IMR-90 (cell line): Measurements from ENCODE around the gene SIAH2. TPM values are rescaled to one million over a fixed set of nuclear protein-coding genes. Genes with fewer than 3 reads are reported as not detected.

Source experiments
- ATAC-seq: fragments of 200-7000 bp; cut with Tn5 transposase; 2 replicates; pipeline ENCODE4 v1.9.1; 2020; ENCODE audit warnings: low read depth, mild to moderate bottlenecking, moderate library complexity
- BruUV-seq: library from RNA; stranded (reverse); fragments of 400-500 nt; replicated peaks from 2 replicates; lab custom pipeline; 2021; lab: Mats Ljungman, UMichigan
- CTCF ChIA-PET: fragments of 300-600 bp; formaldehyde crosslinking; extraction: SDS; loops from one replicate; lab custom pipeline; 2021; ENCODE audit warnings: antibody characterized with exemption; lab: Yijun Ruan, JAX
- POLR2A ChIA-PET: fragments of 300-600 bp; sonication (Branson Sonifier 250); formaldehyde crosslinking; loops from one replicate; lab custom pipeline; 2022; ENCODE audit warnings: antibody characterized with exemption; ENCODE audit not compliant: unreplicated experiment; lab: Charles Lee
- DNase-seq: peaks from one replicate; pipeline ENCODE4 v3.0.0; 2013
- H2AFZ ChIP-seq: replicated peaks from 2 replicates; pipeline ENCODE3; 2013; ENCODE audit warnings: low read length, mild to moderate bottlenecking; ENCODE audit not compliant: poor library complexity
- H2AK5ac ChIP-seq: 2 replicates; pipeline ENCODE4 v1.6.1; 2013; ENCODE audit warnings: low read depth, low read length, inconsistent platforms
- H2AK9ac ChIP-seq: replicated peaks from 2 replicates; pipeline ENCODE3; 2013; ENCODE audit warnings: mild to moderate bottlenecking, low read depth, low read length, moderate library complexity; ENCODE audit not compliant: poor library complexity
- H2BK120ac ChIP-seq: 2 replicates; pipeline ENCODE4 v1.6.1; 2013; ENCODE audit warnings: low read depth, low read length, inconsistent platforms
- H2BK15ac ChIP-seq: 3 replicates; pipeline ENCODE4 v1.6.1; 2013; ENCODE audit warnings: low read depth, low read length, inconsistent platforms
- H2BK20ac ChIP-seq: 2 replicates; pipeline ENCODE4 v1.6.1; 2013; ENCODE audit warnings: low read depth, mild to moderate bottlenecking, inconsistent platforms, low read length, moderate library complexity
- H2BK5ac ChIP-seq: 2 replicates; pipeline ENCODE4 v1.6.1; 2013; ENCODE audit warnings: mild to moderate bottlenecking, low read depth, low read length, inconsistent platforms; ENCODE audit not compliant: poor library complexity, severe bottlenecking
- H3K14ac ChIP-seq: replicated peaks from 2 replicates; pipeline ENCODE4 v1.6.1; 2013; ENCODE audit warnings: low read depth, low read length, inconsistent platforms
- H3K18ac ChIP-seq: 2 replicates; pipeline ENCODE4 v1.6.1; 2013; ENCODE audit warnings: low read depth, low read length, control low read depth
- H3K23ac ChIP-seq: 2 replicates; pipeline ENCODE4 v1.6.1; 2013; ENCODE audit warnings: low read depth, low read length, inconsistent platforms
- H3K27ac ChIP-seq: 2 replicates; pipeline ENCODE4 v1.5.1; 2013; ENCODE audit warnings: mild to moderate bottlenecking, control low read depth, low read length; ENCODE audit not compliant: insufficient read depth
- H3K27me3 ChIP-seq: 2 replicates; pipeline ENCODE4 v1.6.1; 2013; ENCODE audit warnings: low read length; ENCODE audit not compliant: control insufficient read depth, insufficient read depth
- H3K36me3 ChIP-seq: 2 replicates; pipeline ENCODE4 v1.6.1; 2013; ENCODE audit warnings: low read length, mixed read lengths; ENCODE audit not compliant: control insufficient read depth, insufficient read depth
- H3K4ac ChIP-seq: 2 replicates; pipeline ENCODE4 v1.6.1; 2013; ENCODE audit warnings: low read depth, low read length, inconsistent platforms
- H3K4me1 ChIP-seq: 2 replicates; pipeline ENCODE4 v1.6.1; 2013; ENCODE audit warnings: low read length, mixed read lengths; ENCODE audit not compliant: control insufficient read depth, insufficient read depth
- H3K4me2 ChIP-seq: 2 replicates; pipeline ENCODE4 v1.6.1; 2013; ENCODE audit warnings: low read depth, mild to moderate bottlenecking, control low read depth, low read length, moderate library complexity
- H3K4me3 ChIP-seq: 2 replicates; pipeline ENCODE4 v1.5.1; 2013; ENCODE audit warnings: low read depth, mild to moderate bottlenecking, control low read depth, low read length, moderate library complexity; ENCODE audit not compliant: insufficient read depth
- H3K56ac ChIP-seq: 2 replicates; pipeline ENCODE4 v1.6.1; 2013; ENCODE audit warnings: low read length, inconsistent platforms; ENCODE audit not compliant: insufficient read depth; ENCODE audit errors: extremely low read depth
- H3K79me1 ChIP-seq, 2 experiments: 2 replicates each; pipeline ENCODE4 v1.6.1; 2013; ENCODE audit warnings: low read length in 2 of 2, inconsistent platforms in 1 of 2, low read depth in 1 of 2
- H3K9ac ChIP-seq: 2 replicates; pipeline ENCODE4 v1.6.1; 2013; ENCODE audit warnings: low read depth, low read length, control low read depth
- H3K9me1 ChIP-seq: 2 replicates; pipeline ENCODE4 v1.6.1; 2013; ENCODE audit warnings: low read length, inconsistent platforms; ENCODE audit not compliant: insufficient read depth
- H3K9me3 ChIP-seq: 2 replicates; pipeline ENCODE4 v1.6.1; 2013; ENCODE audit warnings: low read length; ENCODE audit not compliant: control insufficient read depth, insufficient read depth
- H4K20me1 ChIP-seq: 2 replicates; pipeline ENCODE4 v1.6.1; 2013; ENCODE audit warnings: low read length, inconsistent platforms; ENCODE audit not compliant: insufficient read depth
- H4K5ac ChIP-seq: 2 replicates; pipeline ENCODE4 v1.6.1; 2013; ENCODE audit warnings: mild to moderate bottlenecking, low read depth, low read length, control low read depth
- H4K8ac ChIP-seq, 2 experiments: 2 replicates each; pipeline ENCODE4 v1.6.1; 2013; ENCODE audit warnings: low read depth in 2 of 2, low read length in 2 of 2, control low read depth in 1 of 2, inconsistent platforms in 1 of 2
- H4K91ac ChIP-seq: 2 replicates; pipeline ENCODE4 v1.6.1; 2013; ENCODE audit warnings: low read depth, low read length, inconsistent platforms; ENCODE audit not compliant: insufficient read depth
- BHLHE40 ChIP-seq: fragments of 150-350 bp; IDR thresholded peaks from 2 replicates; pipeline ENCODE4 v1.6.1; 2016; ENCODE audit warnings: mild to moderate bottlenecking, low read depth, low read length
- CEBPB ChIP-seq: IDR thresholded peaks from 2 replicates; pipeline ENCODE4 v1.6.1; 2012; ENCODE audit warnings: low read depth, low read length, improper control_type of control experiment
- CHD1 ChIP-seq: IDR thresholded peaks from 2 replicates; pipeline ENCODE4 v1.6.1; 2012; ENCODE audit warnings: low read depth, low read length, improper control_type of control experiment
- FOS ChIP-seq: fragments of 150-350 bp; IDR thresholded peaks from 2 replicates; pipeline ENCODE4 v1.6.1; 2016; ENCODE audit warnings: low read depth, low read length
- MAFK ChIP-seq: IDR thresholded peaks from 2 replicates; pipeline ENCODE4 v1.6.1; 2012; ENCODE audit warnings: low read depth, low read length, improper control_type of control experiment
- MAZ ChIP-seq: IDR thresholded peaks from 2 replicates; pipeline ENCODE4 v1.6.1; 2012; ENCODE audit warnings: low read depth, mild to moderate bottlenecking, low read length, improper control_type of control experiment, moderate library complexity, borderline replicate concordance
- MXI1 ChIP-seq: IDR thresholded peaks from 2 replicates; pipeline ENCODE4 v1.6.1; 2012; ENCODE audit warnings: low read depth, mild to moderate bottlenecking, low read length, moderate library complexity, borderline replicate concordance
- NFE2L2 ChIP-seq: fragments of 150-350 bp; IDR thresholded peaks from 2 replicates; pipeline ENCODE4 v1.6.1; 2016; ENCODE audit warnings: low read depth, mild to moderate bottlenecking, low read length
- RAD21 ChIP-seq: IDR thresholded peaks from 2 replicates; pipeline ENCODE4 v1.6.1; 2012; ENCODE audit warnings: low read length, improper control_type of control experiment
- RCOR1 ChIP-seq: IDR thresholded peaks from 2 replicates; pipeline ENCODE4 v1.6.1; 2012; ENCODE audit warnings: mild to moderate bottlenecking, low read length, improper control_type of control experiment; ENCODE audit not compliant: insufficient replicate concordance
- RFX5 ChIP-seq: IDR thresholded peaks from 2 replicates; pipeline ENCODE4 v1.8.0; 2012; ENCODE audit warnings: low read depth, mild to moderate bottlenecking, low read length, moderate library complexity
- SMC3 ChIP-seq: fragments of 150-350 bp; IDR thresholded peaks from 2 replicates; pipeline ENCODE4 v1.6.1; 2016; ENCODE audit warnings: low read depth, mild to moderate bottlenecking, antibody characterized with exemption, low read length, moderate library complexity
- WGBS, 2 experiments: methylation state at CpG; one replicate each; pipeline versions ENCODE4 v1.1.5 to v1.1.7; 2013; ENCODE audit warnings: missing lambda C conversion rate in 2 of 2; ENCODE audit not compliant: insufficient read length in 1 of 2; ENCODE audit errors: extremely low coverage in 2 of 2; 5-methylcytosine and 5-hydroxymethylcytosine counted together
- dilution Hi-C: fragments of 300-500 bp; cut with HindIII; formaldehyde crosslinking; loops from one replicate; pipeline ENCODE4 v1.14.3; 2018; ENCODE audit warnings: low sequenced_read_pairs; ENCODE audit not compliant: unreplicated experiment
- in situ Hi-C: fragments of 300-500 bp; cut with MboI; formaldehyde crosslinking; loops from 3 replicates; pipeline ENCODE4 v1.14.3; 2019; ENCODE audit warnings: low sequenced_read_pairs, inconsistent platforms, mixed read lengths
- intact Hi-C: fragments of 100-400 bp; cut with micrococcal nuclease; formaldehyde crosslinking; loops from 2 replicates; pipeline ENCODE4 v1.10.0; 2022
- polyA plus RNA-seq, 3 experiments: library from polyadenylated mRNA; depleted of rRNA; stranded (reverse); fragments of >200 nt; gene quantifications; 2 replicates each; pipeline ENCODE4 v1.2.3, GENCODE V29; 2012; ENCODE audit warnings: low replicate concordance in 1 of 3
- total RNA-seq: library from RNA; depleted of rRNA; stranded (reverse); fragments of >200 nt; gene quantifications from 2 replicates; pipeline ENCODE4 v1.2.3, GENCODE V29; 2012
- TF ChIP-seq, protein P1 (sequence below): conservative IDR thresholded peaks from 2 replicates; pipeline ENCODE4 v1.5.1; 2012; ENCODE audit warnings: mild to moderate bottlenecking, low read depth, low read length, improper control_type of control experiment
- TF ChIP-seq, protein P2 (sequence below): fragments of 150-350 bp; IDR thresholded peaks from 2 replicates; pipeline ENCODE4 v1.6.1; 2017; ENCODE audit warnings: mild to moderate bottlenecking, antibody characterized with exemption, low read length, low read depth

The SIAH2 gene
- total and polyA plus RNA-seq, 2 of the 4 experiments (the other 2 are of a cell fraction) = 24.7 to 61.8 TPM

DNA sequence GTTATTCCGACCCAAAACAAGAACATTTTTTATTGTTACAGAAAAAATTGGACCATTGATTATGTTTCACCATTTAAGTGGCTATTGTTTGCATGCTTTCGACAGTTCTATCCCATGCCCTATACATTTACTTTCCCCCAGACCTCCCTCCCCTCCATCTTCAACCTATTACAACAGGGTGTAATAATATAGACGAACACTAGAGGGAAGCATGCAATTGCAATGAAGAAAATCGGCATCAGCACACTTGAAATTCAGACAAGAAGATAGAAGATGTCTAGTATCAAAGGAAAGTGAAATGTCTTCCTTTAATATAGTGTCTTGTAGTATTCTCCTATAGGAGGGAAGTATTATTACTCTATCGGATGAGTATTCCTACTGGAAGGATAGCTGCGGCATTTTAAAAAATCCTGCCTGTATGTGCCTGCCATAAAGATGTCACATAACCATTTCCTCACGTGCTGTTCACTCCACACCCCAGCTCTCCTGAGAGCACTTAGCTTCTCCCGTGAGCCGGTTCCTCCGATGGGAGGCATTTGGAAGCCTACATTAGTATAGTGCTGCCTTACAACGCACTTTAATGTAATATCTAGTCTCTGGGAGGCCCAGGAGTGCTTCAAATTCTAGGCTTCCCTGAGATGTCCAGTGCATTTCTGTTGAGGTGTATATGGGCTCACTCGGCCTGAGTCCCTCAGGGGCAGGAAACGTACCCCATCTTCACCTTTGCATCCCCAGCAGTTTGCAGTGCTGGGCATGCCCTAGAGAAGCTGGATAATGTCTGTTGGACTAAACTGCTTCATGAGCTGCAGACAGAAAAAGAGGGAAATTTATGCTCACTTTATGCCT lies 41.5 kb downstream of the SIAH2 start:
- H4K20me1 ChIP-seq = no peaks in the 10 kb centered on the region
- ATAC-seq = peak; percentile 90
- WGBS, 2 experiments = no CpG with 5 or more reads among the region's 13 CpGs
- no peak overlapping the region for H4K8ac ChIP-seq
- no peak overlapping the region for H2AK5ac ChIP-seq
- H3K79me1 ChIP-seq = no peaks in the 10 kb centered on the region
- H2BK5ac ChIP-seq = no peak overlapping the region
- H3K27me3 ChIP-seq = peaks cover 4% of the 10 kb centered on the region
- no peak overlapping the region for H3K56ac ChIP-seq
- H3K27ac ChIP-seq = no peak overlapping the region
- POLR2A ChIA-PET = no interaction called here
- in situ Hi-C loops (loop anchor here (10.0 kb wide), 1 partner anchor 423 kb away; no protein-coding TSS in a partner anchor), dilution Hi-C loops (no loop called here), intact Hi-C loops (loop anchor here (1.0 to 5.0 kb wide), 6 partner anchors 41 to 425 kb away; partner anchors contain the start of genes MED12L and SIAH2)
- H2BK120ac ChIP-seq = no peak overlapping the region
- H2AFZ ChIP-seq = no peak overlapping the region
- H3K14ac ChIP-seq = no peak overlapping the region
- no peak overlapping the region for H3K9ac ChIP-seq
- H3K4ac ChIP-seq = no peak overlapping the region
- no TSS peak for BruUV-seq
- no peak overlapping the region for H2BK20ac ChIP-seq
- H3K18ac ChIP-seq = no peak overlapping the region
- no peak overlapping the region for H2AK9ac ChIP-seq
- no peak overlapping the region for H2BK15ac ChIP-seq
- DNase-seq = peak; percentile 70
- H3K4me3 ChIP-seq = no peak overlapping the region
- no peaks in the 10 kb centered on the region for H3K4me1 ChIP-seq
- no peak overlapping the region for H4K91ac ChIP-seq
- no peak overlapping the region for H3K4me2 ChIP-seq
- H3K23ac ChIP-seq = no peak overlapping the region
- H3K9me1 ChIP-seq = no peaks in the 10 kb centered on the region
- H4K5ac ChIP-seq = no peak overlapping the region
- CTCF ChIA-PET = interaction anchor here (0.5 to 2.5 kb wide), 9 partner anchors 13 to 421 kb away, joined by 3 to 8 read pairs (median 3); partner anchors contain the start of gene ERICH6
- no peaks in the 10 kb centered on the region; the same call in 1 of the 2 replicates for H3K9me3 ChIP-seq
- H3K36me3 ChIP-seq = no peaks in the 10 kb centered on the region
- peak; percentile 90 for TF ChIP-seq RAD21
- TF ChIP-seq MXI1 = no peak
- TF ChIP-seq, protein P1, sequence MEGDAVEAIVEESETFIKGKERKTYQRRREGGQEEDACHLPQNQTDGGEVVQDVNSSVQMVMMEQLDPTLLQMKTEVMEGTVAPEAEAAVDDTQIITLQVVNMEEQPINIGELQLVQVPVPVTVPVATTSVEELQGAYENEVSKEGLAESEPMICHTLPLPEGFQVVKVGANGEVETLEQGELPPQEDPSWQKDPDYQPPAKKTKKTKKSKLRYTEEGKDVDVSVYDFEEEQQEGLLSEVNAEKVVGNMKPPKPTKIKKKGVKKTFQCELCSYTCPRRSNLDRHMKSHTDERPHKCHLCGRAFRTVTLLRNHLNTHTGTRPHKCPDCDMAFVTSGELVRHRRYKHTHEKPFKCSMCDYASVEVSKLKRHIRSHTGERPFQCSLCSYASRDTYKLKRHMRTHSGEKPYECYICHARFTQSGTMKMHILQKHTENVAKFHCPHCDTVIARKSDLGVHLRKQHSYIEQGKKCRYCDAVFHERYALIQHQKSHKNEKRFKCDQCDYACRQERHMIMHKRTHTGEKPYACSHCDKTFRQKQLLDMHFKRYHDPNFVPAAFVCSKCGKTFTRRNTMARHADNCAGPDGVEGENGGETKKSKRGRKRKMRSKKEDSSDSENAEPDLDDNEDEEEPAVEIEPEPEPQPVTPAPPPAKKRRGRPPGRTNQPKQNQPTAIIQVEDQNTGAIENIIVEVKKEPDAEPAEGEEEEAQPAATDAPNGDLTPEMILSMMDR = peak; percentile 89
- no peak for TF ChIP-seq MAZ
- no peak for TF ChIP-seq RCOR1
- no peak for TF ChIP-seq BHLHE40
- no peak for TF ChIP-seq FOS
- TF ChIP-seq MAFK = peak; percentile 37
- TF ChIP-seq CEBPB = 0 out of 2 replicates have a peak, but pooled peaks have one; percentile 12
- no peak for TF ChIP-seq CHD1
- no peak for TF ChIP-seq NFE2L2
- peak; percentile 77 for TF ChIP-seq SMC3
- no peak for TF ChIP-seq RFX5
- TF ChIP-seq, protein P2, sequence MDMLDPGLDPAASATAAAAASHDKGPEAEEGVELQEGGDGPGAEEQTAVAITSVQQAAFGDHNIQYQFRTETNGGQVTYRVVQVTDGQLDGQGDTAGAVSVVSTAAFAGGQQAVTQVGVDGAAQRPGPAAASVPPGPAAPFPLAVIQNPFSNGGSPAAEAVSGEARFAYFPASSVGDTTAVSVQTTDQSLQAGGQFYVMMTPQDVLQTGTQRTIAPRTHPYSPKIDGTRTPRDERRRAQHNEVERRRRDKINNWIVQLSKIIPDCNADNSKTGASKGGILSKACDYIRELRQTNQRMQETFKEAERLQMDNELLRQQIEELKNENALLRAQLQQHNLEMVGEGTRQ = no peak
